NCI-H1417 treated with DMSO at 0.1 percent for 48 hours (cell line): ENCODE measurements around the gene ALS2.

Source experiments
- DNase-seq: peaks from one replicate; lab custom pipeline; 2025; lab: John Stamatoyannopoulos, UW

Gene ALS2

GRCh38 chr2:201754717-201755415 is 25.9 kb downstream of the ALS2 start:
- no peak for DNase-seq

GRCh38 chr2:201751566-201751965 is 29.2 kb downstream of the ALS2 start:
- DNase-seq, result no peak

GRCh38 chr2:201746551-201746950 is 34.2 kb downstream of the ALS2 start:
- no peak for DNase-seq

GRCh38 chr2:201735486-201735885 is 45.2 kb downstream of the ALS2 start:
- no peak for DNase-seq

- no peak for DNase-seq
These were observed 46.6 kb downstream of the ALS2 start for GRCh38 chr2:201734111-201734510.

GRCh38 chr2:201733544-201733943 is 47.2 kb downstream of the ALS2 start:
- DNase-seq, result no peak

- DNase-seq, result no peak
These were observed 50.0 kb downstream of the ALS2 start for GRCh38 chr2:201730651-201731285.

GRCh38 chr2:201715459-201715858 is 65.3 kb downstream of the ALS2 start:
- DNase-seq, result no peak

GRCh38 chr2:201712726-201713125 is 68.0 kb downstream of the ALS2 start:
- DNase-seq, result no peak

GRCh38 chr2:201709747-201710146 is 71.0 kb downstream of the ALS2 start:
- DNase-seq, result no peak

- DNase-seq, result no peak
These were observed 71.7 kb downstream of the ALS2 start for GRCh38 chr2:201709049-201709448.

- DNase-seq, result no peak
These were observed 73.0 kb downstream of the ALS2 start for GRCh38 chr2:201707753-201708152.

GRCh38 chr2:201707142-201707541 is 73.6 kb downstream of the ALS2 start:
- no peak for DNase-seq

- DNase-seq, result no peak
These were observed 76.2 kb downstream of the ALS2 start for GRCh38 chr2:201704536-201704935.

- DNase-seq, result no peak
These were observed 79.1 kb downstream of the ALS2 start for GRCh38 chr2:201701646-201702045.

GRCh38 chr2:201699416-201699815 is 81.3 kb downstream of the ALS2 start:
- no peak for DNase-seq

GRCh38 chr2:201698588-201699226 is 82.0 kb downstream of the ALS2 start, which contains the start of gene MPP4:
Gene MPP4, minus strand, starts transcription at chr2:201698644. Its CDS starts 4,690 bp downstream, at chr2:201693954.
- no peak for DNase-seq

GRCh38 chr2:201697899-201698298 is 82.8 kb downstream of the ALS2 start:
- DNase-seq, result no peak

- no peak for DNase-seq
These were observed 84.5 kb downstream of the ALS2 start for GRCh38 chr2:201696151-201696659.

- DNase-seq, result no peak
These were observed 95.6 kb downstream of the ALS2 start for GRCh38 chr2:201685156-201685555.

- no peak for DNase-seq
These were observed 100.0 kb downstream of the ALS2 start for GRCh38 chr2:201680743-201681142.

- no peak for DNase-seq
These were observed 102.3 kb downstream of the ALS2 start for GRCh38 chr2:201678401-201678800.

- no peak for DNase-seq
These were observed 105.3 kb downstream of the ALS2 start for GRCh38 chr2:201675454-201675853.
